Neural cell (in vitro differentiated cells): ENCODE measurements around the gene TMEM50A. TPM values are rescaled to one million over a fixed set of nuclear protein-coding genes. Genes with fewer than 3 reads are reported as not detected.

Experiments used
- H2AFZ ChIP-seq: fragments of 200-600, 300-800 bp; sonication (generic), shearing (Covaris generic); 2 replicates; pipeline ENCODE4 v1.6.0; 2014; ENCODE audit warnings: low read depth, mild to moderate bottlenecking, antibody characterized with exemption, low read length, moderate library complexity
- H3F3A ChIP-seq: fragments of 200-600 bp; shearing (Covaris generic); 2 replicates; pipeline ENCODE4 v1.6.1; 2016; ENCODE audit warnings: mild to moderate bottlenecking, moderate library complexity, mixed read lengths, antibody characterized with exemption, low read length; ENCODE audit not compliant: insufficient read depth, poor library complexity, severe bottlenecking
- H3K27ac ChIP-seq: fragments of 200-600, 300-800 bp; sonication (generic), shearing (Covaris generic); 2 replicates; pipeline ENCODE4 v1.5.1; 2014; ENCODE audit warnings: mild to moderate bottlenecking, low read length, moderate library complexity
- H3K27me3 ChIP-seq: fragments of 300-800, 200-600 bp; sonication (generic), shearing (Covaris generic); 2 replicates; pipeline ENCODE4 v1.6.0; 2014; ENCODE audit warnings: mild to moderate bottlenecking, low read depth, low read length, moderate library complexity; ENCODE audit not compliant: insufficient read depth
- H3K36me3 ChIP-seq: fragments of 300-800, 200-600 bp; sonication (generic), shearing (Covaris generic); 2 replicates; pipeline ENCODE4 v1.5.1; 2014; ENCODE audit warnings: mild to moderate bottlenecking, antibody characterized with exemption, low read length, moderate library complexity; ENCODE audit not compliant: insufficient read depth
- H3K4me2 ChIP-seq: fragments of 300-800, 200-600 bp; sonication (generic), shearing (Covaris generic); 2 replicates; pipeline ENCODE4 v1.6.0; 2014; ENCODE audit warnings: mild to moderate bottlenecking, low read length
- H3K4me3 ChIP-seq: fragments of 300-800, 200-600 bp; sonication (generic), shearing (Covaris generic); 2 replicates; pipeline ENCODE4 v1.5.1; 2014; ENCODE audit warnings: mild to moderate bottlenecking, low read length, moderate library complexity
- H3K79me2 ChIP-seq: fragments of 200-600 bp; shearing (Covaris generic); replicated peaks from 2 replicates; pipeline ENCODE4 v1.6.0; 2014; ENCODE audit warnings: mild to moderate bottlenecking, low read length, moderate library complexity; ENCODE audit not compliant: insufficient read depth
- H3K9ac ChIP-seq: fragments of 300-800, 200-600 bp; sonication (generic), shearing (Covaris generic); 2 replicates; pipeline ENCODE4 v1.6.1; 2016; ENCODE audit warnings: mild to moderate bottlenecking, low read length, mixed read lengths
- H3K9me2 ChIP-seq: fragments of 200-600 bp; shearing (Covaris generic); 2 replicates; pipeline ENCODE4 v1.6.1; 2016; ENCODE audit warnings: mild to moderate bottlenecking, low read length, mixed read lengths; ENCODE audit not compliant: insufficient read depth
- H3K9me3 ChIP-seq: fragments of 200-600, 300-800 bp; sonication (generic), shearing (Covaris generic); 2 replicates; pipeline ENCODE4 v1.6.1; 2016; ENCODE audit warnings: mild to moderate bottlenecking, mixed run types, low read length, moderate library complexity, mixed read lengths
- H4K20me1 ChIP-seq: fragments of 200-600 bp; shearing (Covaris generic); 2 replicates; pipeline ENCODE4 v1.6.1; 2016; ENCODE audit warnings: mild to moderate bottlenecking, mixed run types; ENCODE audit not compliant: insufficient read depth
- CTCF ChIP-seq: fragments of 450-650 bp; IDR thresholded peaks from 2 replicates; pipeline ENCODE4 v1.5.1; 2014; ENCODE audit warnings: antibody characterized with exemption, mild to moderate bottlenecking, moderate library complexity; ENCODE audit not compliant: poor library complexity, severe bottlenecking
- EP300 ChIP-seq: fragments of 450-650 bp; conservative IDR thresholded peaks from 2 replicates; pipeline ENCODE4 v1.6.1; 2014; ENCODE audit warnings: antibody characterized with exemption, mild to moderate bottlenecking, moderate library complexity; ENCODE audit not compliant: poor library complexity, severe bottlenecking
- EZH2 ChIP-seq: fragments of 200-600, 300-800 bp; shearing (Covaris generic), sonication (generic); IDR thresholded peaks from 2 replicates; pipeline ENCODE4 v1.6.1; 2014; ENCODE audit warnings: antibody characterized with exemption, low read length, borderline replicate concordance, mild to moderate bottlenecking; ENCODE audit not compliant: insufficient read depth, poor library complexity, severe bottlenecking
- MXI1 ChIP-seq: fragments of 450-650 bp; conservative IDR thresholded peaks from 2 replicates; pipeline ENCODE4 v1.6.1; 2014; ENCODE audit warnings: antibody characterized with exemption, mild to moderate bottlenecking; ENCODE audit not compliant: poor library complexity, severe bottlenecking
- POLR2AphosphoS5 ChIP-seq: IDR thresholded peaks from 2 replicates; pipeline ENCODE4 v1.6.1; 2012
- RAD21 ChIP-seq: fragments of 450-650 bp; conservative IDR thresholded peaks from 2 replicates; pipeline ENCODE4 v1.6.1; 2014; ENCODE audit warnings: antibody characterized with exemption, mild to moderate bottlenecking, moderate library complexity
- REST ChIP-seq: IDR thresholded peaks from 2 replicates; pipeline ENCODE4 v1.6.1; 2012; ENCODE audit warnings: borderline replicate concordance
- SMC3 ChIP-seq: fragments of 450-650 bp; conservative IDR thresholded peaks from 2 replicates; pipeline ENCODE4 v1.6.1; 2014; ENCODE audit warnings: antibody characterized with exemption, mild to moderate bottlenecking, moderate library complexity; ENCODE audit not compliant: poor library complexity
- TAF1 ChIP-seq: IDR thresholded peaks from 2 replicates; pipeline ENCODE4 v1.6.1; 2012; ENCODE audit warnings: low read depth
- polyA plus RNA-seq: library from polyadenylated mRNA; depleted of rRNA; stranded (reverse); fragments of >200 nt; gene quantifications from 2 replicates; pipeline ENCODE4 v1.2.3, GENCODE V29; 2014

The TMEM50A gene
- polyA plus RNA-seq, 1 donor from 2014 or later, result 161 TPM

GRCh38 chr1:25343872-25344271 is 5.7 kb downstream of the TMEM50A start:
- no peaks in the 10 kb centered on the region for H3K9me3 ChIP-seq
- no peaks in the 10 kb centered on the region for H4K20me1 ChIP-seq
- H3F3A ChIP-seq, result no peaks in the 10 kb centered on the region
- no peak overlapping the region for H3K4me2 ChIP-seq
- TF ChIP-seq REST (no peak), SMC3 (no peak), POLR2AphosphoS5 (no peak), TAF1 (no peak), MXI1 (no peak), EZH2 (no peak), RAD21 (no peak), CTCF (no peak), EP300 (no peak)
- no peak overlapping the region for H2AFZ ChIP-seq
- H3K9me2 ChIP-seq, result no peaks in the 10 kb centered on the region
- H3K27ac ChIP-seq, result no peak overlapping the region
- H3K4me3 ChIP-seq, result no peak overlapping the region
- H3K36me3 ChIP-seq, result no peaks in the 10 kb centered on the region
- H3K27me3 ChIP-seq, result no peaks in the 10 kb centered on the region
- H3K79me2 ChIP-seq, result peaks cover 45% of the 10 kb centered on the region
- H3K9ac ChIP-seq, result no peak overlapping the region

DNA sequence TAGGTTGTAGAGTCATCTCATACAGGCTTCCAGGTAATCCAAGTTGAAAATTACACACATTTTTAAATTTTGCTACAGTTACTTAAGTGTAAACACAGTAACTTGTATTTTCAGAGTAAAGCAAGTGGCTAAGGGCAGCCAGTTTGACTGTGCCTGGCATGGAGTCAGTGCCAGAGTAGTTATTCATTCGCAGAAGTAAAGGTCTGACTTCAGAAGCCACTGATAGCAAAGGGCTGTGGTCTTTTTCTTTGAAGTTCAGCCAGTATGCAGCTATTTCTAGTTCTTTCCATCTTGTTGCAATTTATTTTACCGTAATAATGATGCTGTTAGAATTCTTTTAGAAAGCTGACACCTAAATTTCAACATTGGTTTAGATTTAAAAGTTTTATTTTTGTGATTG is 9.4 kb downstream of the TMEM50A start:
- Histone ChIP-seq H3K36me3 (peaks cover 4% of the 10 kb centered on the region), H3K9me2 (no peaks in the 10 kb centered on the region), H3F3A (no peaks in the 10 kb centered on the region), H2AFZ (no peak overlapping the region), H3K27me3 (no peaks in the 10 kb centered on the region), H3K9ac (no peak overlapping the region), H4K20me1 (no peaks in the 10 kb centered on the region), H3K27ac (no peak overlapping the region), H3K4me3 (no peak overlapping the region), H3K4me2 (no peak overlapping the region), H3K9me3 (no peaks in the 10 kb centered on the region), H3K79me2 (peaks cover 12% of the 10 kb centered on the region)
- no peak for TF ChIP-seq EP300
- no peak for TF ChIP-seq RAD21
- TF ChIP-seq EZH2, result no peak
- TF ChIP-seq MXI1, result no peak
- no peak for TF ChIP-seq TAF1
- TF ChIP-seq REST, result no peak
- TF ChIP-seq SMC3, result no peak
- no peak for TF ChIP-seq POLR2AphosphoS5
- TF ChIP-seq CTCF, result no peak
